C4-2B (cell line): ENCODE measurements around the gene TAOK1.

Source experiments
- ZFX ChIP-seq: fragments of 450-650 bp; IDR thresholded peaks from 2 replicates; pipeline ENCODE4 v1.6.1; 2017
- TF ChIP-seq, protein P1 (sequence below): fragments of 450-650 bp; conservative IDR thresholded peaks from 2 replicates; pipeline ENCODE4 v1.5.1; 2017; ENCODE audit warnings: mild to moderate bottlenecking

DNA sequence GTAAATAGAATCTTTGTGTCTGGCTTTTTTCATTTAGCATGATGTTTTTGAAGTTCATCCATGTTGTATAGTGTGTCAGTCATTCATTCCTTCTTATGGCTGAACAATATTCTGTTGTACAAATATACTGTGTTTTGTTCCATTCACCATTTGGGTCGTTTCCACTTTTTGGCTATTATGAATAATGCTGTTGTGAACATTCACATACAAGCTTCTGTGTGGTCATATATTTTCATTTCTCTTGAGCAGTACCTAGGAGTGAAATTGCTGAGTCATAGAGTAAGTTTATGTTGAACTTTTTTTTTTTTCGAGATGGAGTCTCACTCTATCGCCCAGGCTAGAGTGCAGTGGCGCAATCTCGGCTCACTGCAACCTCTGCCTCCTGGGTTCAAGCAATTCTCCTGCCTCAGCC, 32.3 kb upstream of the TAOK1 start:
- TF ChIP-seq, protein P1, sequence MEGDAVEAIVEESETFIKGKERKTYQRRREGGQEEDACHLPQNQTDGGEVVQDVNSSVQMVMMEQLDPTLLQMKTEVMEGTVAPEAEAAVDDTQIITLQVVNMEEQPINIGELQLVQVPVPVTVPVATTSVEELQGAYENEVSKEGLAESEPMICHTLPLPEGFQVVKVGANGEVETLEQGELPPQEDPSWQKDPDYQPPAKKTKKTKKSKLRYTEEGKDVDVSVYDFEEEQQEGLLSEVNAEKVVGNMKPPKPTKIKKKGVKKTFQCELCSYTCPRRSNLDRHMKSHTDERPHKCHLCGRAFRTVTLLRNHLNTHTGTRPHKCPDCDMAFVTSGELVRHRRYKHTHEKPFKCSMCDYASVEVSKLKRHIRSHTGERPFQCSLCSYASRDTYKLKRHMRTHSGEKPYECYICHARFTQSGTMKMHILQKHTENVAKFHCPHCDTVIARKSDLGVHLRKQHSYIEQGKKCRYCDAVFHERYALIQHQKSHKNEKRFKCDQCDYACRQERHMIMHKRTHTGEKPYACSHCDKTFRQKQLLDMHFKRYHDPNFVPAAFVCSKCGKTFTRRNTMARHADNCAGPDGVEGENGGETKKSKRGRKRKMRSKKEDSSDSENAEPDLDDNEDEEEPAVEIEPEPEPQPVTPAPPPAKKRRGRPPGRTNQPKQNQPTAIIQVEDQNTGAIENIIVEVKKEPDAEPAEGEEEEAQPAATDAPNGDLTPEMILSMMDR: no peak
- no peak for TF ChIP-seq ZFX
